Stimulated activated CD8-positive, alpha-beta memory T cell treated with anti-CD3 and anti-CD28 coated beads, Interleukin-12 subunit alpha, Interleukin-12 subunit beta, amount 100 ng/mL, for 24 hours (primary cell): ENCODE measurements around the gene KIF13A.
"Not testable (repeated sequence)": the region's sequence is repeated elsewhere in the genome, so short reads cannot be mapped to it uniquely, and the experiment has no call there.

Experiments
- DNase-seq: peaks from one replicate; pipeline ENCODE4 v3.0.0-alpha.2; 2020; ENCODE audit errors: extremely low read depth

Gene KIF13A

DNA sequence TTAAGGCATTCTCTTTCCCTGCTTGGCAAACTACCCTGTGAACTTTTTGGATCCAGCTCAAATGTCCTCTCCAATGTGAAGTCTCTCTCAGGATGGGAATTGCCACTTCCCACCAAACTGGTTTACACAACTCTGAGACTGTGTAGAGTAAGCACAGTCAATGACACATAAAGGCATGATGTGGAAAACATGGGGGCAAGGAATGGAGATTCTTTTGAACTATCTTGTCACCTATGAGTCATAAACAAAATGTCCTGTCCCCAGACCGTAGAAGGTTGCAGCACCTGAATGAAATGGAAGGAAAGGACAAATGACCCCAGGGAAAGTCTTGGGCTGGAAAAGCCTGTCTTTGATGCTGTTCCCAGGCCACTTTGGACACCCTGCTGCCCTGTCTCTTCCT is 11.0 kb upstream of the KIF13A start:
- DNase-seq = no peak

DNA sequence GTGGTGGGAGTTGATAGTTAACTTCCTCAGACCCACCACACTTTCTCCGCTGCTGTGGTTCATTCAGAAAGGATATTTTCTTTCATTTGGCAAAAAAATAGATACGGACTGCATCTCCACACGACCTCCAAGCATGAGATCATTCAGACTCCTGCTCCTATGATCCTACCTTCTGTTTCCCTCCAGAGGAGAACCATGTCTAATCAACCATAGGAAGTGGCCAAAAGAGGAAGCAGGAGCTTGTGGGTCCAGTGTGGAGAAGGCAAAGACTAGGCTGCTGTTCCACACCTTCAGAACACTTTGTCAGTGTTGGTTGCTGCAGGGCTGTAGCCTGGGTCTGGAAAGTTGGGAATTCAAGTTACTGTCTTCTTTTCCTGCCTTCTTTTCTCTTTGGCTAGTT is 10.6 kb upstream of the KIF13A start:
- DNase-seq = no peak

DNA sequence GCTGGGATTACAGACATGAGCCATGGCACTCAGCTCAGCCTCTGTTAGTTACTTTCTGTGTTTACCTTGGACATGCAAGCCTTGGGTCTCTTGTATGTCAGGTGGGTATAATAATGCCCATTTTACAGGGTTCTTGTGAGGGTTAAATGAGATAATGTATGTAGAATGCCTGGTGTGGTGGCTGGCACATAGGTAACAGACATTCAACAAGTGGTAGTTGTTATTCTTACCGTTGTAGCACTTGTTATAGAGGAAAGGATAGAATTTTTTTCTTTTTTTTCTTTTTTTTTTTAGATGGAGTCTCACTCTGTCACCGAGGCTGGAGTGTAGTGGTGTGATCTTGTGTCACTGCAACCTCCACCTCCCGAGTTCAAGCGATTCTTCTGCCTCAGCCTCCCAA is 8.0 kb upstream of the KIF13A start:
- DNase-seq = no peak

DNA sequence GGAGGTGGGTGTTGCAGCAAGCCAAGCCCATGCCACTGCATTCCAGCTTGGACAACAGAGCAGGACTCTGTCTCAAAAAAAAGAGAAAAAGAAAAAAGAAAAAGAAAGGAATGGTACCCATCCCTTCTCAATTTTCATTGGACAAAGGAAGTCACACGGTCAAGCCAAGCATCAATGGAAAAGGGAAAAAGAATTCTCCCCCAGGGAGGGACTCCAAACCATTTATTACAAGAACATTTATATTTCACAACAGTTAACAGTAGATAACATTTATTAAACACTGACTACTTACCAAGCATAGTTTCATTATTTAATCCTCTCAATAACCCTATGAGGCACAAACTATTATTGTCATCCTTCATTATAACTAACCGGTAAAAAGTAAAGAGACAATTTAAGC is 6.6 kb upstream of the KIF13A start:
- DNase-seq = no peak

DNA sequence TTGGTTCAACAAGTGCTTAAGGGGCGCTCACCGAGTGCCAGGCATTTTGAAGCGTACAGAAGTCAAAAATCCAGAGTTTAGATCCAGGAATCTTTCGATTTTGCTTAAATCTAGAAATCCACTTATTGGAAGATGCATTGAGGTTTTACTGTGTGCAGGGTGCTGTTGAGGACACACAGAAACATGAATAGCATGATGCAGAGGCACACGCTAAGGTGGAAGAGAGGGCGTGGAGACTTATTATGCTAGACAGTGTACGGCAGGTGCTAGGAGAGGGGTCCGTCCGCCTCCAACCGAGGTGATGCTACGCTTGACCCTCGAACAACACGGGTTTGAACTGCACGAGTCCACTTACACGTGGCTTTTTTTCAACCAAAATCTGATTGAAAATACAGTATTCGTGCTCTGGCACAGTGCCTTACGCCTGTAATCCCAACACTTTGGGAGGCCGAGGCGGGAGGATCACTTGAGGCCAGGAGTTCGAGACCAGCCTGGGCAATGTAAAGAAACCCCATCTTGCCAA is 1.0 kb upstream of the KIF13A start:
- no peak for DNase-seq

DNA sequence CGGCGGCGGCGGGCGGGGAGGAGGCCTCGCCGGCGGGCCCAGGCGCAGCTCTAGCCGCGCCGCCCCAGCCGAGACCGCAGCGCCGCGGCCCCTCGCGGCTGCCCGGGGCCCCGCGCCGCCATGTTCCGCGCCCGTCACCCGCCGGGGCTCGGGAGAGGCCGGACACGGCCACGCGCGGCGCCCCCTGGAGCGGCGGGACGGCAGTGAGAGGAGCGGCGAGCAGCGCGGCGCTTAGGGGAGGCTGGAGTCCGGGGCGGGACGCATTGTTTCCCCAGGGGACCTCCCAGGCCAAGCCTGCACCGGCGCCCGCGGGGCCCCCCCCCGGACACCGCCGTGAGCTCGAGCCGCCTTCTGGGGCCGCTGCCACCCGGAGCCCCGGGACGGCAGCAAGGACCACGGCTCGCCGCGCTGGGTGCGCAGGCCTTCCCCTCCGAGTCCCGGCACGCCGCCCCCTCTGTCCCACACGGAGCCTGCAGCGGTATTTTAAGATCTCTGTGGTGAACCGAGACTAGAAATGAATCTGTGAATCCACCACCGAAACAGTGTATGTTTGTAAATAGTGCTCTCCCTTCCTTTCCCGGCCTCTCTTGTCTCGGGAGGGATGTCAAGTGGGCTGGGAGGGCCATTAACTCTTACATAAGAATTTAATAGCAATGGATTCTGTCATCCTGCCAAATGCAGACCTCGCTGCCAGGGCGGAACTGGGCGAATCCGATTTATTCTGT is 424 bp upstream of the KIF13A start:
- no peak for DNase-seq

DNA sequence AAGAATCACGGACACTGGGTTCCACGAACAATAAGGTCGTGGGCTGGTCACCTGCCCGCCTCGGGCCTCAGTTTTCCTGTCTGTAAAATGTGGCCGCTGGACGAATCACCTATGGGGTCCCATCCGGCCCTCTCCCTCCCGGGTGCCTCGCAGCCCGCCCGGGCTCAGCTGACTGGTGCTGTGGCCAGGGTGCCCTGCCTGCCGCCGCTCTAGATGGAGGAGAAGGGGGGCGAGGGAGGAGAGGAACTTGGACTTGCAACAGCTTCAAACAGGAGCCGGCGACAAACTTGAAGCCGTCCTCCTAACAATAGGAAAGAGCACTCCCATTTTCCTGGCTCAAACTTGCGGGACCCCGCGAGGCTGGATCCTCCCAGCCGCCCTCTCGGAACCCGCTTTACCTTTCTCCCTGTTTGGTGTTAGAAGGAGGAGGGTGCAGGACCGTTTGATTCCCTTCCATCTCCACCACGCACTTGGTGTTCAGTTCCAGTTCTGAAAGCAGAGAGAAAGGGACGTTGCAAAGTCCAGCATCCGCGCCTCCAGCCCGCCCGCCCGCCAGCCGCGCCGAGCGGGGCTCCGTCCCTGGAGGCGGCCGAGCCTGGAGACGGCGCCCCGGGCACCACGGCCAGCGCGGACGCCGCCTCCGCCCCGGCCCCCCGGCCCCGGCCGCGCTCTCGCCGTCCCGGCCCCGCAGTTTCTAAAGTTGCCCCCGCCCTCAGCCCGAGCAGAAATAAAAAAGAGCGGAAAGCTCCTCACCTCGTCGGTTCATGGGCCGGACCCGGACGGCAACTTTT is 584 bp downstream of the KIF13A start:
- no peak for DNase-seq

DNA sequence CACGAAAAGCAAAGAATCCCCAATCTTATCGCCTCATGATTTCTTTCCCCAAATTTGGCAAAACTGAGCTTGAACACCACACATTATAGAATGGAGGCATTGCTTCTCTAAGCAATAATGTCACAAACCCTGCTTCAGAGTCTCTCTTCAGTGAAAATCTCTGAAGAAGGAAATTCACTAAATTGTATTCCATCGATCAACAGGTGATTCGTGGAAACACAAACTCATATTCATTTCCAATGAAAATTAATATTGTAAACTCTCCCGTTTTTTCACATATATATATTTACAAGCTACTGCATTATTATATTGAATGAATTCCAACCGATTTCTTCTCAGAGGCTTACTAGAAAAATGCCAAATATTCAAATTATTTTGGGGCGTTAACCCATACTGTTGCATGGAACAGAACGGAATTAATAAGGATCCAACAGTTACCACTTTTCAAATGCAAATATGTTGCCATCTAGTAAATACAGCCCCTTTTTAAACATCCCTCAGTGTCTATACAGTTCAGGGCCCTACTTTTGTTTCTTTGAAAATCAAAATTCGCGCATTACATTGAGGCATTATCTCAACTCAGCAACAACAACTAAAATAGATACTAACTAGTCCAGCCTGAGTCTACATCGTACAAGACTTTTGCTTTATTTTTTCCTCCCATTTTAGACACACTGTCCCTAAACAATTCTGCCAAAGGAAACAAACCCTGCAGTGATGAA is 1.3 kb downstream of the KIF13A start:
- no peak for DNase-seq

DNA sequence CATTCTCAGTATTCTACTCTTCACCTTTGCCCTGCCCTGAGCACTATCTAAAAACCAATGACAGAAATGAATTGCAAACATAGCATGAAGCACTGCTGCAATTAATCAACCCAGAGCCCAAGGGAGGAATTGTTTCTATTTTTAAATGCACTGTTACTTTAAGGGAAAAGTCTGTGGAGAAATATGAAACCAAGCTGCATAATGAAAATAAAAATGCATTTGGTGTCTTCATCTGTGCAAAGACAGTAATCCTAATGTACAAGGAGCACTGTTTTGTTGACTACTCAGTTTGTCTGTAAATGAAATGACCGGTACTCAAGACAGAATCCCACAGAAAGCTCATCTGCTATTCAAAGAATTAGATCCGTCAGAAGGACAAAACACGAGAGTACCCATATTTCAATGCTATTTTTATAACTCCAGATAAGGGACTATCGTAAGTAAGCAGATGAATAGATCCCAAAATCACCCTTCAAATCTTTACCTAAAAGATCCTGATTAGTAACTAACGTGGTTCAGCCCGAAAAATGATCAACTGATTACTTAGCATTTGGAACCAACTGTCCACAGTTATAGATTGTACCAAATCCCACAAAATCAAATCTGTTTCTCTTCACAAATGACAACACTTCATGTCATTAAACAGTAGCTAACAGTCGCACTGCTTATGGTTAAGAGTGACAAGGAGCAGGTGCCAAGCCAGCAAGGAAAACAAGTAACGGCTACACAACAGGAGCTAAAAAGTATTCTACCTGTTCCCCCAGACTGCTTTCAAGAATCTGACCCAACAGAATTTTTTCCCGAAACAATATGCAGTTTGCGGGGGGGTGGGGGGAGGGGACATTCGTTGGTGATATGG is 2.4 kb downstream of the KIF13A start:
- no peak for DNase-seq

DNA sequence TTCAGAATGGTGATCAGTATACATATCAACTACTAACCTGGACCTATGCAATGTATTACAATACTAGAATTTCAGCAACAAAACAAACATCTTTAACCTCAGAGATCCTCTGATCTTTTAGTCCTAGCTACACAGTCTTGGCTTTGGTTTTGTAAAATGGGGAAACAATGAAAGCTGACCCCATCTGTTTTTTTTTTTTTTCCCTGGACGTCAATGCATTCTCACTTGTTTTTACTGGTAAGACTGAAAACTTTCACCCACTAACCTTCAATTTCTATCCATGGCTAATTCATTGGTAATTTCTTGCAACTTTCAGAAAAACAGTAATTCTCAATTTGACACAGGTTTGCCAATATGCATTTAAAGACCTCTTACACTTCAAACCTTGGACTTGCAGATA is 3.0 kb downstream of the KIF13A start:
- no peak for DNase-seq

DNA sequence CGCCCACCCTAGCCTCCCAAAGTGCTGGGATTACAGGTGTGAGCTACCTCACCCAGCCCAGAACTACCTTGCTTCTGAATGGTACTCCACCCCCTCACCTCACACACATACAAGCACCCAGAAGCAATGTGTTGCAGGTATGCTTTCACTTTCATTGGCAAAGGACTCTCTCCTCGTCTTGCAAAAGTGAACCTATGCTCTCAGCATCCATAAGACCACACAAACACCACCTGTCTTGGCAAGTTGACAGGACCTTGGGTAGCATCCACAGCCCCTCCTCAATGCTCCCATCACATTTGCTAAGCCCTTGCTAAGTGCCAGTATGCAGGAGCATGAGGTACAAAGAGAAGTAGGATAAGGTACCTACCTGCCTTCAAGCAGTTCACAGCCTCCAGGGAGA is 3.7 kb downstream of the KIF13A start:
- DNase-seq = no peak

DNA sequence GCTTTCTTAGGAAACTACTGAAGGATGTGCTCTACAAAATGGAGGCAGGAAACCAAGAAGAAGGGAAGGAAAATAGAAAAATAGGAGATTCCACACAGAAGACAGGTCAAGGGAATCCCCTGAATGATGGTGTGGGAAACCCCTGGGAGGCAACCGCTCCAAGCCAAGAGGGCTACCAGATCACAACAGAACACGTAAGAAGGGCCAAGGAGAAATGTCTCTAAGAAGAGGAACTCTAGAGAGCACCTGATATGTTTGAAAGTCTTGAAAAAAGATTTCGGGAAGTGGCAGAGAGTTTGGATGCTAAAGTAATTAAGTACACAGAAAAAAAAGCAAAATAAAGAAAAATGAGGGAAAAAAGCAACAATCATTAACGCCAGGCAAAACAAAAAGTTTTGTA is 7.1 kb downstream of the KIF13A start:
- DNase-seq = no peak

DNA sequence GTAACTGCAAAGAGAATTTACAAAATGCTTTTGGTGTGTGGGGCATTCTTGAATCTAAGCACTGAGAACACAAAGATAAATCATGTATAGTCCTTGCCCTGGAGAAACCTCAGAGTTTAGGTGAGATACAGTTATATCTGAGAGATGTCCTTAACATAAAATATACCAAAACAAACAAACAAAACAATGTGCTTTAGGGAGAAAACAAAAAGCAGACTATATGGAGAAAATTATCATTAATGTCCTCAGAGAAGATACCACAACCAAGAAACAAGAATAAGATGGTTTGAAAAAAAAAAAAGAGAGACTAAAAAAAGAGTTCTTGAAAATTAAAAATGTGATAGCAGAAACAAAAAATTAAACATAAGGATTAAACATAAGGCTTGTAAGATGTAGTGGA is 8.0 kb downstream of the KIF13A start:
- no peak for DNase-seq

DNA sequence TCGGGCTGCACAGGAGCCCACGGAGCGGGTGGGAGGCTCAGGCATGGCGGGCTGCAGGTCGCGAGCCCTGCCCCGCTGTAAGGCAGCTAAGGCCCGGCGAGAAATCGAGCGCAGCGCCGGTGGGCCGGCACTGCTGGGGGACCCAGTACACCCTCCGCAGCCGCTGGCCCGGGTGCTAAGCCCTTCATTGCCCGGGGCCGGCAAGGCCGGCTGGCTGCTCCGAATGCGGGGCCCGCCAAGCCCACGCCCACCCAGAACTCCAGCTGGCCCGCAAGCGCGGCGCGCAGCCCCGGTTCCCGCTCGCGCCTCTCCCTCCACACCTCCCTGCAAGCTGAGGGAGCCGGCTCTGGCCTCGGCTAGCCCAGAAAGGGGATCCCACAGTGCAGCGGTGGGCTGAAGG is 11.2 kb downstream of the KIF13A start:
- not testable (repeated sequence) for DNase-seq

DNA sequence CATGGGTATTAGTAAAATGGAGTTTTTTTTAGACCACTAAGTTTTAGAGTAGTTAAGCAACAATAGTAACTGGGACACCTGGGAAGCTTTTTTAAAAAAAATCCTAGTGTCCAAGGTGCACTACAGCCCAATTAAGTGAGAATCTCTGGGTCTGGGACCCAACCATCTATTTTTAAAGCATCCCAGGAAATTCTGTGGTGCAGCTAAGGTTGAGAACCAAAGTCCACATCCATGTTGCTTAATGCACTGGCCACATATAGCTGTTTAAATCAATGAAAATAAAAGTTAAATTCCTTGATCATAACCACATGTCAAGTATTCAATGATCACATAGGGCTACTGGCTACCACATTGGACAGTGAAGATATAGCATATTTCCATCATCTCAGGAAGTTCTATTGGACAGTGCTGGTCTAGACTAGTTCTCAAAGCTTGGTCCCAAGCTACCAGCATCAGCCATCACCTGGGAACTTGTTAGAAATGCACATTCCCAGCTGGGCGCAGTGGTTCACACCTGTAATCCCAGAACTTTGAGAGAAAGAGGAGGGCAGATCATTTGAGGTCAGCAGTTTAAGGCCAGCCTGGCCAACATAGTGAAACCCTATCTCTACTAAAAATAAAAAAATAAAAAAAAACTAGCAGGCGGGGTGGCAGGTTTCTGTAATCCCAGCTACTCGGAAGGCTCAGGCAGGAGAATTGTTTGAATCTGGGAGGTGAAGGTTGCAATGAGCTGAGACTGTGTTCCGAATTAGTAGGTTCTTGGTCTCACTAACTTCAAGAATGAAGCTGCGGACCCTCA is 12.7 kb downstream of the KIF13A start:
- no peak for DNase-seq

DNA sequence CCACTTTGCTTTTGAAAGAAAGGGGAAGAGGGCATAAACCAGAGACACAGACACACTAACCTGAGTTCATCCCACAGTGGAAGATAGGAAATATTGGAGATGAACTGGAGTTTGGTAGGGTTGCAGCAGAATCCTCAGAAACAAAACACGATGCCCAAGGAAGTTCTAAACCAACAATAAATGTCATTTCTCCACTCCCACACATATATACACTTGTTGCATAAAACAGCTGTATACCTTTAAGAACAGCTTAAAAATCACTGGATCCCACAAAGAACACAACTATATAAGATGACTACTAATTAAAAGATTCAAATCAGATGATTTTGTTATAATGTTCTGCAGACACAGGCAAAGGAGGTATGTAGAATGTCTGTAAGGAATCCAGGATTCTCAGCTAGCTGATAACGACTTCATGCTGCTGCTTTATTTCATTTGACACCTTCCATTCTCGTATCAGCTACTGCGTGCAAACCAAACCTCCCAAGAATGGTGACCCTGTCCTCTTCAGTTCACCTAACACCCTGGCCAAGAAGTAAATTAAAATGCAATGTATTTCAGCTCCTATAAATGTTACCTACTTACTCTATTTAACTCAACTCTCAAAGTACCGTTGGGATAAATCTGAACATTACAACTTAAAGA is 14.3 kb downstream of the KIF13A start:
- DNase-seq = no peak

DNA sequence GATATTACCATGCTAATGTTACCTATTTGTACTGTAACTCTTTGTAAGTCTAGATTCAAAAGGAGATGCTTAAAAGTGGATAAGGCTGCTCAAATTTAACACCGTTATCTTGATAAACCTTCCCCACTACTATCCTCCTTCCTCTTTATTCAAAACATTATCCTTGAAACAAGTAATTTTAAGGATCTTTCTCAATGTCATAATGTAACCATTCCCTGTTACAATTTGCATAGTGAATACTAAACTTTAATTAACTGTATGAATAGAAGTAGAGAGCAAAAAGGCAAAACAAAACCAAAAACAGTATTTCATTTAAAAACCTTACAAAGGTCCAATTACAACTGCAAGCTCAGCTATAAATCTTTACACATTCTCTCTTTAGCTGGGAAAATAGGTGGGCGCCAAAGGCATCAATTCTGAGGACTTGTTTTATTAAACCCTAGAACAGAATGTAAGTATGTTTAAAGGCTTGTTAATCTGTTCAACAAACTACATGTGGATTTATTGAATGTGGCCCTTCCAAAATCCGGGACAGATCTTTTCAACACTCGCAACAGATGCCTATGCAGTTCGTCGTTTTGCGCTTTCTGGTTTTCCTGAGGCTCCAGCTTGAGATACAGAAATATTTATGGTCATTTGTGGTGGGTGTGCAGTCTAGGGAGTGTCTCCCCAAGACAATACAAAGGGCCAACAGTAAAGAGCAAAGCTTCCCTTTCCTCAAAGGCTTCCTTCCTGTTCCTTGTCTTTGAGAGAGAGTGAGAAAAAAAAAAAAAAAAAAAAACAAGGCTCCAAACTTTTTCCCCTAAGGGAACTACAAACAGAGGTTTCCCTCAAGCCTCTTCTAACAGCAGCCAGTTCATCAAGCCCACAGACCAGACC is 15.1 kb downstream of the KIF13A start:
- no peak for DNase-seq

DNA sequence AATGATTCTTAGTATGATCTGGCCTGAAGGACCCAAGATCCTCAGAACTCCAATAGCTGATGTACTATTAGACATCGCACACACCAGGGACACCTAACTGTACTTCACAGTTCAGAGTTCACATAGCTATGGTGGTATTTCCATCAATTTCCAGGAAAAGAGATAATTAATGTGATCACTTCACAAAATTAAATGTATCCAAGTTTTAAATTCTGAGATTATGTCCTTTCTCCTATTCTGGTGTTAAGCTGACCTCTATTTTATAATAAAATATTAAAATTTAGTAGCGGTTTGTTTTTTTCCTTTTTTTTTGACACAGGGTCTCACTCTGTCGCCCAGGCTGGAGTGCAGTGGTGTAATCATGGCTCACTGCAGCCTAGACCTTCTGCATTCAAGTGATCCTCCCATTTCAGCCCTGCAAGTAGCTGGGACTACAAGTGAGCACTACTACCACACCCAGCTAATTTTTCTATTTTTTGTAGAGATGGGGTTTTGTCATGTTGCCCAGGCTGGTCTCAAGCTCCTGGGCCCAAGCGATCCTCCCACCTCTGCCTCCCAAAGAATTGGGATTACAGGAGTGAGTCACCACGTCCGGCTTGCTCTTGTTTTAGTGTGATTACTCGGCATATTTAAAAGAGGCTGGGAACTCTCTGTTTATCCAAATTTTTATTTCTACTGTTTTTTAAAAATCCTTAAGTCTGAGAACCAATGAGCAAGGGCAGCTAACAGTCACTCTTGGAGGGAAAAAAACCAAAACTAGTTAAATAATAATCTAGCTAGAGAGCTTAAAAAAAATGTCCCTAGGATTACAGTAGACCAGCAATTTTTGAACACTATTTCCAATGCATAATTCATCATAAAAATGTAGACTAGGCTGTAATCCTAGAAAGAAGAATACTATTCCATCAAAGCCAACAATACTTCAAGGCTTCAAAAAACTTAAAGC is 16.0 kb downstream of the KIF13A start:
- no peak for DNase-seq
